MCF 10A (cell line): ENCODE data around the gene ATPAF1. TPM values are rescaled to one million over a fixed set of nuclear protein-coding genes. Genes with fewer than 3 reads are reported as not detected.

ENCODE experiments used
- BruUV-seq: library from RNA; stranded (reverse); fragments of 400-500 nt; replicated peaks from 2 replicates; lab custom pipeline; 2021; lab: Mats Ljungman, UMichigan
- CTCF ChIA-PET: fragments of 300-600 bp; sonication (Branson Sonifier 250); formaldehyde crosslinking; extraction: SDS; loops from one replicate; lab custom pipeline; 2021; ENCODE audit warnings: antibody characterized with exemption, inconsistent platforms; lab: Yijun Ruan, JAX
- POLR2A ChIA-PET: fragments of 300-600, 350-650 bp; sonication (Branson Sonifier 250); formaldehyde crosslinking; extraction: SDS; loops from one replicate; lab custom pipeline; 2020; ENCODE audit warnings: antibody characterized with exemption, inconsistent platforms; lab: Yijun Ruan, JAX
- DNase-seq: peaks from one replicate; pipeline ENCODE4 v3.0.0-alpha.2; 2018; ENCODE audit not compliant: unreplicated experiment
- H3K27ac Mint-ChIP-seq: one replicate; pipeline ENCODE4 v1.8.0; 2022; ENCODE audit warnings: mild to moderate bottlenecking, low read depth, mixed read lengths; ENCODE audit not compliant: unreplicated experiment
- H3K27me3 Mint-ChIP-seq: one replicate; pipeline ENCODE4 v1.8.0; 2022; ENCODE audit warnings: mixed read lengths; ENCODE audit not compliant: insufficient read depth, unreplicated experiment
- H3K36me3 Mint-ChIP-seq: one replicate; pipeline ENCODE4 v1.8.0; 2022; ENCODE audit warnings: mild to moderate bottlenecking, moderate library complexity, mixed read lengths; ENCODE audit not compliant: insufficient read depth, unreplicated experiment
- H3K4me1 Mint-ChIP-seq: one replicate; pipeline ENCODE4 v1.8.0; 2022; ENCODE audit warnings: mixed read lengths; ENCODE audit not compliant: insufficient read depth, unreplicated experiment
- H3K4me3 Mint-ChIP-seq: one replicate; pipeline ENCODE4 v1.8.0; 2022; ENCODE audit warnings: mild to moderate bottlenecking, moderate library complexity, mixed read lengths; ENCODE audit not compliant: unreplicated experiment
- H3K9me3 Mint-ChIP-seq: one replicate; pipeline ENCODE4 v1.8.0; 2022; ENCODE audit warnings: mixed read lengths; ENCODE audit not compliant: unreplicated experiment
- intact Hi-C: fragments of 100-400 bp; cut with micrococcal nuclease; formaldehyde crosslinking; loops from 2 replicates; pipeline ENCODE4 v1.14.1; 2022
- total RNA-seq: library from RNA; stranded (reverse); gene quantifications from 2 replicates; pipeline ENCODE4 v1.2.3, GENCODE V29; 2022
- TF ChIP-seq, protein P1 (sequence below): fragments of 200-600 bp; IDR thresholded peaks from one replicate; pipeline ENCODE4 v1.8.0; 2022; ENCODE audit warnings: antibody characterized with exemption, mild to moderate bottlenecking; ENCODE audit not compliant: unreplicated experiment

Gene ATPAF1
- total RNA-seq, 1 experiment from 2014 or later = 43.2 TPM

DNA sequence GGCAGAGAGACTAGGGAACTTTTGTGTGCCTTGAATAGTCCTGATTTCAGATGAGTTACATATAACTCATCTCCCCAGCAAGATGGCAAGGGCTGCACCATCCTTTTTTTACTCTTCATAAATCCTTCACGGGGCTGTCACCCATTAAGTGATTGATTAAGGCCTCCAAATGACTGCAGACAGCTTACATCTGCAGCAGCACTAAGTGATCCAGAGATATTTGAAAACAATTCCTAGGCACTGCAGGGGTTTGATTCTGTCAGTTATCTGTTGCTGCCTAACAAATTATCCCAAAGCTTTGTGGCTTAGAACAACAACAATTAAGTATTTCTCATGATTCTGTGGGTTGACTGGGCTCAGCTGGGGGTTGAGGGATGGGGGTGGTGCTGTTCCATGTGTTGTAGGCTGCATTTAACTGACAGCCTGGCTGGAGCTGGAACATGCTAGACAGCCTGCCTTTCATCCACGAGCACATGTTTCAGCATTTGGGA lies 22.8 kb upstream of the ATPAF1 start:
- Mint-ChIP-seq H3K9me3 (no peaks in the 10 kb centered on the region), H3K4me1 (no peaks in the 10 kb centered on the region), H3K27me3 (no peaks in the 10 kb centered on the region), H3K27ac (no peak overlapping the region), H3K4me3 (no peak overlapping the region), H3K36me3 (peaks cover 89% of the 10 kb centered on the region)
- intact Hi-C loops = no loop called here
- no peak for DNase-seq
- no TSS peak for BruUV-seq
- TF ChIP-seq, protein P1, sequence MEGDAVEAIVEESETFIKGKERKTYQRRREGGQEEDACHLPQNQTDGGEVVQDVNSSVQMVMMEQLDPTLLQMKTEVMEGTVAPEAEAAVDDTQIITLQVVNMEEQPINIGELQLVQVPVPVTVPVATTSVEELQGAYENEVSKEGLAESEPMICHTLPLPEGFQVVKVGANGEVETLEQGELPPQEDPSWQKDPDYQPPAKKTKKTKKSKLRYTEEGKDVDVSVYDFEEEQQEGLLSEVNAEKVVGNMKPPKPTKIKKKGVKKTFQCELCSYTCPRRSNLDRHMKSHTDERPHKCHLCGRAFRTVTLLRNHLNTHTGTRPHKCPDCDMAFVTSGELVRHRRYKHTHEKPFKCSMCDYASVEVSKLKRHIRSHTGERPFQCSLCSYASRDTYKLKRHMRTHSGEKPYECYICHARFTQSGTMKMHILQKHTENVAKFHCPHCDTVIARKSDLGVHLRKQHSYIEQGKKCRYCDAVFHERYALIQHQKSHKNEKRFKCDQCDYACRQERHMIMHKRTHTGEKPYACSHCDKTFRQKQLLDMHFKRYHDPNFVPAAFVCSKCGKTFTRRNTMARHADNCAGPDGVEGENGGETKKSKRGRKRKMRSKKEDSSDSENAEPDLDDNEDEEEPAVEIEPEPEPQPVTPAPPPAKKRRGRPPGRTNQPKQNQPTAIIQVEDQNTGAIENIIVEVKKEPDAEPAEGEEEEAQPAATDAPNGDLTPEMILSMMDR = no peak
- CTCF ChIA-PET = interaction anchor here (0.5 to 0.7 kb wide), 3 partner anchors 9 to 54 kb away, joined by 3 to 6 read pairs (median 3); no protein-coding TSS in a partner anchor
- POLR2A ChIA-PET = interaction anchor here (0.6 to 0.8 kb wide), 2 partner anchors 17 to 287 kb away, joined by 3 read pairs; no protein-coding TSS in a partner anchor

DNA sequence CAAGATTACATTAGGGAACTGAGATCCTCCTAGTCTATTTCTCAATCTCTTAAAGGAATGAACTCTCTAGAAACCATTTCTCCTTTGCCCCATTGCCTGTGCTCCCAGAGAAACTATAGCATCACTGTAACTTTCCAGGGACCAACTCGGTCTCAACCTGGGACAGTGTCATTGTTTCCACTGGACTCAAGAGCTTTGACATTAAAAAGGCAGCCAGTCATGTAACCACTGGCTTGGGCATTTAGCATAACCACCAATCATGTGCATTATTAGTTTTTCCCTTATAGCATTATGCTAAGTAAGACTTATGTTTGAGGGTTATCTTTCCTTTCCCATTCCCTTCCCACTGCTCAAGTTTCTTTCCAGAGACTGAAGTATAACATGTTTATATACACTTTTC lies 21.7 kb upstream of the ATPAF1 start:
- POLR2A ChIA-PET = no interaction called here
- H3K27ac Mint-ChIP-seq = no peak overlapping the region
- intact Hi-C loops = no loop called here
- no peak for DNase-seq
- no peaks in the 10 kb centered on the region for H3K27me3 Mint-ChIP-seq
- BruUV-seq = no TSS peak
- no peaks in the 10 kb centered on the region for H3K9me3 Mint-ChIP-seq
- H3K36me3 Mint-ChIP-seq = peaks cover 84% of the 10 kb centered on the region
- H3K4me1 Mint-ChIP-seq = no peaks in the 10 kb centered on the region
- no peak overlapping the region for H3K4me3 Mint-ChIP-seq
- CTCF ChIA-PET = interaction anchor here (0.7 kb wide), 1 partner anchor 9 kb away, joined by 3 read pairs; no protein-coding TSS in a partner anchor
- TF ChIP-seq, protein P1 = no peak

DNA sequence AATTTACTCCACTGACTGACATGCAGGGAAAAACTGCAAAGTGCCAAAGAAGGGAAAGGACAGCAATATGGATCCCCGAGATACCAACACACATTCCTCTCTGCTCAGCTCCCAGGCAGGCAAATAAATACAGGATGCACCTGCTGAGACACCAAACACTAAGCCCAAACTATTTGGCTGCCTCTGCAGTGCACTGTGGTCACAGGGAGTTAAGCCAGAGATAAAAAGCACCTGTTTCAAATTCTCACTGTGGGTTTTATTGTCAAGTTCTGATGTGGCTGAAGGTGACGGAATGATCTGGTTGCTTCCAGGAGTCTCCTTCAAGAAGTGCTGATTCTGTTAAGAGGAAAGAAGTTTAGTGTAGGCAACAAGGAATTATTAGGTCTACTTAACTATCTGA lies 21.2 kb upstream of the ATPAF1 start:
- no peaks in the 10 kb centered on the region for H3K4me1 Mint-ChIP-seq
- no peak overlapping the region for H3K4me3 Mint-ChIP-seq
- ChIA-PET CTCF (interaction anchor here (0.7 kb wide), 2 partner anchors 8 to 162 kb away, joined by 3 read pairs; no protein-coding TSS in a partner anchor), POLR2A (no interaction called here)
- no peak for DNase-seq
- H3K9me3 Mint-ChIP-seq = no peaks in the 10 kb centered on the region
- no peak overlapping the region for H3K27ac Mint-ChIP-seq
- peaks cover 84% of the 10 kb centered on the region for H3K36me3 Mint-ChIP-seq
- TF ChIP-seq, protein P1 = no peak
- no TSS peak for BruUV-seq
- intact Hi-C loops = no loop called here
- H3K27me3 Mint-ChIP-seq = no peaks in the 10 kb centered on the region

DNA sequence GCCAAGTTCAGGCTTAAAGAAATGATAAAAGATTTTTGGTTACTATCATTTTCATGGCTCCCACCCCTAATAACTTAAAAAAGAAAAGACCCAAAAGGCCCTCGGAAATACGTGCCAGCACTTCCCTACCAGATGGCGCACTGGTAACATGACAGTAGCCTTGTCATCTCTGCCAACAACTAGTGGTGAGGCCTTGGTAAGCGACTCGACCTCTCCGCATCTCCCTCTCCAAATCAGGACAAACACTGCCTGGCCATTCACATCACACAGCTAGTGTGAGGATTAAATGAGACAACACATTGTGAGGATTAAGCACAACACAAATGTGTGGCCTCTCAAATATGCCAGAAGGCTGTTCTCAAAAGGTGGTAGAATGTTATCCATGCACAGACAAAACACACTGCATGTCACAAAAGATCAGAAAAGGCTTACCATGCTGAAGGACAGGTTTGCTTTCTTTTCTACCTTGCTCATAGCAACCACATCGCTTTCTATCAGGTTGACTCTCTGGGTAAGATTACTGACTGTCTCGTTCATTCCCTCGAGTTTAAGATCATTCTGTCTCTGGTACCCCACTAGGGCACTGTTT lies 19.9 kb upstream of the ATPAF1 start:
- POLR2A ChIA-PET = no interaction called here
- H3K4me1 Mint-ChIP-seq = no peaks in the 10 kb centered on the region
- H3K9me3 Mint-ChIP-seq = no peaks in the 10 kb centered on the region
- H3K4me3 Mint-ChIP-seq = no peak overlapping the region
- TF ChIP-seq, protein P1 = no peak
- intact Hi-C loops = no loop called here
- H3K27ac Mint-ChIP-seq = no peak overlapping the region
- no peaks in the 10 kb centered on the region for H3K27me3 Mint-ChIP-seq
- BruUV-seq = no TSS peak
- CTCF ChIA-PET = interaction anchor here (0.7 kb wide), 1 partner anchor 20 kb away, joined by 3 read pairs; no protein-coding TSS in a partner anchor
- H3K36me3 Mint-ChIP-seq = peaks cover 86% of the 10 kb centered on the region
- no peak for DNase-seq
